B cell (primary cell): ENCODE data around the gene E2F2. TPM values are rescaled to one million over a fixed set of nuclear protein-coding genes. Genes with fewer than 3 reads are reported as not detected.

Experiments used
- ATAC-seq: fragments of 200-7000 bp; cut with Tn5 transposase; one replicate; pipeline ENCODE4 v1.10.0; 2021; ENCODE audit warnings: low read depth, mild to moderate bottlenecking, moderate number of reproducible peaks, moderate library complexity
- CTCF ChIA-PET: fragments of 350-600 bp; sonication (Branson Sonifier 250); formaldehyde crosslinking; loops from one replicate; lab custom pipeline; 2021; ENCODE audit warnings: antibody characterized with exemption, inconsistent platforms; lab: Charles Lee
- POLR2A ChIA-PET: fragments of 350-600 bp; sonication (Branson Sonifier 250); formaldehyde crosslinking; loops from one replicate; lab custom pipeline; 2021; ENCODE audit warnings: antibody characterized with exemption; lab: Charles Lee
- DNase-seq: peaks from one replicate; pipeline ENCODE4 v3.0.0; 2013
- H2AFZ ChIP-seq: 2 replicates; pipeline ENCODE4 v1.6.1; 2012; ENCODE audit warnings: mild to moderate bottlenecking, low read depth, low read length; ENCODE audit not compliant: insufficient read depth, poor library complexity, severe bottlenecking
- H3K27ac ChIP-seq, 2 donors: 1 replicate in 1 of 2; 2 replicates in 1 of 2; pipeline ENCODE4 v1.5.1; 2012 to 2013; ENCODE audit warnings: low read length in 2 of 2, mild to moderate bottlenecking in 2 of 2, moderate library complexity in 1 of 2
- H3K27me3 ChIP-seq, 4 experiments: fragments of 200-600 bp in 1 of 4; sonication (generic) in 1 of 4; replicated peaks in 1 of 4; 1 replicate in 2 of 4; 2 replicates in 2 of 4; pipeline versions ENCODE4 v1.6.1 to v1.7.0; 2013 to 2016; ENCODE audit warnings: low read length in 3 of 4, mild to moderate bottlenecking in 2 of 4, mixed read lengths in 1 of 4, moderate library complexity in 1 of 4; ENCODE audit not compliant: insufficient read depth in 4 of 4, control insufficient read depth in 3 of 4; ENCODE audit errors: control extremely low read depth in 1 of 4
- H3K36me3 ChIP-seq, 2 experiments: replicated peaks in 1 of 2; 1 replicate in 1 of 2; 2 replicates in 1 of 2; pipeline versions ENCODE4 v1.6.1 to v1.7.1; 2013; ENCODE audit warnings: low read length in 1 of 2; ENCODE audit not compliant: insufficient read depth in 2 of 2, control insufficient read depth in 1 of 2; ENCODE audit errors: control extremely low read depth in 1 of 2, extremely low read depth in 1 of 2
- H3K4me1 ChIP-seq, 2 donors: fragments of 200-600 bp in 1 of 2; sonication (generic) in 1 of 2; 1 replicate in 1 of 2; 2 replicates in 1 of 2; pipeline versions ENCODE4 v1.5.1 to v1.6.1; 2013 to 2017; ENCODE audit warnings: low read length in 2 of 2; ENCODE audit not compliant: control insufficient read depth in 2 of 2, insufficient read depth in 2 of 2
- H3K4me2 ChIP-seq: replicated peaks from 2 replicates; pipeline ENCODE3; 2012; ENCODE audit warnings: mild to moderate bottlenecking, low read depth, low read length; ENCODE audit not compliant: poor library complexity, severe bottlenecking
- H3K4me3 ChIP-seq, 5 experiments: fragments of 200-600 bp in 1 of 5; sonication (generic) in 1 of 5; 1 replicate in 3 of 5; 2 replicates in 2 of 5; pipeline versions ENCODE4 v1.5.1 to v1.7.0; 2011 to 2016; ENCODE audit warnings: low read length in 4 of 5, mild to moderate bottlenecking in 4 of 5, low read depth in 2 of 5, control low read depth in 1 of 5, moderate library complexity in 1 of 5; ENCODE audit not compliant: insufficient read depth in 1 of 5; ENCODE audit errors: control extremely low read depth in 1 of 5, extremely low read depth in 1 of 5
- H3K79me2 ChIP-seq: fragments of 200-600 bp; sonication (generic); one replicate; pipeline ENCODE4 v1.6.0; 2016; ENCODE audit warnings: low read length; ENCODE audit not compliant: control insufficient read depth, insufficient read depth
- H3K9ac ChIP-seq: fragments of 200-600 bp; sonication (generic); 2 replicates; pipeline ENCODE4 v1.6.1; 2017; ENCODE audit warnings: mild to moderate bottlenecking, low read length, moderate library complexity
- H3K9me3 ChIP-seq, 3 donors: one replicate each; pipeline versions ENCODE4 v1.6.1 to v1.7.1; 2013; ENCODE audit warnings: low read length in 2 of 3; ENCODE audit not compliant: control insufficient read depth in 2 of 3, insufficient read depth in 1 of 3; ENCODE audit errors: control extremely low read depth in 1 of 3
- H4K20me1 ChIP-seq: 2 replicates; pipeline ENCODE4 v1.6.0; 2012; ENCODE audit warnings: mild to moderate bottlenecking, low read length; ENCODE audit not compliant: insufficient read depth, control insufficient read depth, poor library complexity, severe bottlenecking
- H3K27ac Mint-ChIP-seq: one replicate; pipeline ENCODE4 v1.8.0; 2021; ENCODE audit warnings: mixed read lengths
- H3K27me3 Mint-ChIP-seq: one replicate; pipeline ENCODE4 v1.8.0; 2021; ENCODE audit warnings: mixed read lengths
- H3K4me1 Mint-ChIP-seq: one replicate; pipeline ENCODE4 v1.8.0; 2021; ENCODE audit warnings: mixed read lengths
- H3K4me3 Mint-ChIP-seq: one replicate; pipeline ENCODE4 v1.8.0; 2021; ENCODE audit warnings: mixed read lengths
- H3K9me3 Mint-ChIP-seq: one replicate; pipeline ENCODE4 v1.8.0; 2022; ENCODE audit warnings: mixed read lengths; ENCODE audit not compliant: insufficient read depth
- EZH2 ChIP-seq: IDR thresholded peaks from 2 replicates; pipeline ENCODE4 v1.6.1; 2012; ENCODE audit warnings: borderline replicate concordance, low read depth, mild to moderate bottlenecking, moderate library complexity, low read length; ENCODE audit not compliant: insufficient read depth, poor library complexity, severe bottlenecking
- WGBS: methylation state at CpG from one replicate; pipeline ENCODE4 v1.1.5; 2013; ENCODE audit warnings: missing lambda C conversion rate; ENCODE audit not compliant: insufficient coverage; 5-methylcytosine and 5-hydroxymethylcytosine counted together
- intact Hi-C: fragments of 100-400 bp; cut with micrococcal nuclease; formaldehyde crosslinking; loops from one replicate; pipeline ENCODE4 v1.10.0; 2022
- polyA plus RNA-seq: library from polyadenylated mRNA; depleted of rRNA; stranded (reverse); fragments of >200 nt; gene quantifications from 2 replicates; pipeline ENCODE4 v1.2.3, GENCODE V29; 2012
- total RNA-seq, 2 donors: library from RNA; stranded (reverse); fragments of 120-200 nt in 1 of 2; gene quantifications; 1 replicate in 1 of 2; 2 replicates in 1 of 2; pipeline versions ENCODE4 v1.2.3 to v1.2.4, GENCODE V29; 2013 to 2022
- TF ChIP-seq, protein P1 (sequence below): fragments of 200-600 bp; IDR thresholded peaks from one replicate; pipeline ENCODE4 v1.8.0; 2022; ENCODE audit warnings: antibody characterized with exemption, mild to moderate bottlenecking

E2F2 gene
- total and polyA plus RNA-seq, 2 donors (not counting 1 experiment from before 2014, with no cell fraction given) = 2.4 to 3.2 TPM

DNA sequence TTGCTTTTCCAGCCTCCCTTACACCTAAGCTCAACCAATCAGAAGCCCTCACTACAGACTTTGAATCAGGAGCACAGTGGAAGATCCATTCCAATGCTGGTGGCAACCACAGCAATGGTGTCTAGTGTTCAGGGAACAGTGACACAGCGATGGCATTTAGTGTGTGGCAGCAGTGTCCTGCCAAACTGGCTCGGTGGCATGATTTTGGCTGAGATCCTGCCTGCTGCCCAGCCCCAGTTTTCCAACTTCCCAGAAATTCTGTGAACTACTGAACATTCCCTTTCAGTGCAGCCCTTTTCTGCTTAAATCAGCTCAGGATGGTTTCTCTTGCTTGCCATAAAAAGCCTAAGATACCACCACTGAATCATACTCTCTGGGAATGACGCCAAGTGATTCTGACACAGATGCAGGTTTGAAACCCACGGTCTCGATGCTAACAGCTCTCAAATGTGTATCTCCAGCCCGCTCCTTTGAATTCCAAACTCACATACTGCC, 55.9 kb downstream of the E2F2 start:
- H3K9ac ChIP-seq = no peak overlapping the region
- ChIA-PET POLR2A (no interaction called here), CTCF (interaction anchor here (0.6 to 0.9 kb wide), 2 partner anchors 22 to 297 kb away, joined by 3 read pairs; no protein-coding TSS in a partner anchor)
- TF ChIP-seq, protein P1, sequence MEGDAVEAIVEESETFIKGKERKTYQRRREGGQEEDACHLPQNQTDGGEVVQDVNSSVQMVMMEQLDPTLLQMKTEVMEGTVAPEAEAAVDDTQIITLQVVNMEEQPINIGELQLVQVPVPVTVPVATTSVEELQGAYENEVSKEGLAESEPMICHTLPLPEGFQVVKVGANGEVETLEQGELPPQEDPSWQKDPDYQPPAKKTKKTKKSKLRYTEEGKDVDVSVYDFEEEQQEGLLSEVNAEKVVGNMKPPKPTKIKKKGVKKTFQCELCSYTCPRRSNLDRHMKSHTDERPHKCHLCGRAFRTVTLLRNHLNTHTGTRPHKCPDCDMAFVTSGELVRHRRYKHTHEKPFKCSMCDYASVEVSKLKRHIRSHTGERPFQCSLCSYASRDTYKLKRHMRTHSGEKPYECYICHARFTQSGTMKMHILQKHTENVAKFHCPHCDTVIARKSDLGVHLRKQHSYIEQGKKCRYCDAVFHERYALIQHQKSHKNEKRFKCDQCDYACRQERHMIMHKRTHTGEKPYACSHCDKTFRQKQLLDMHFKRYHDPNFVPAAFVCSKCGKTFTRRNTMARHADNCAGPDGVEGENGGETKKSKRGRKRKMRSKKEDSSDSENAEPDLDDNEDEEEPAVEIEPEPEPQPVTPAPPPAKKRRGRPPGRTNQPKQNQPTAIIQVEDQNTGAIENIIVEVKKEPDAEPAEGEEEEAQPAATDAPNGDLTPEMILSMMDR = no peak
- no peak for TF ChIP-seq EZH2
- H3K4me3 Mint-ChIP-seq = no peak overlapping the region
- no peaks in the 10 kb centered on the region for H3K79me2 ChIP-seq
- H3K4me1 ChIP-seq = no peaks in the 10 kb centered on the region
- no peaks in the 10 kb centered on the region for H3K9me3 ChIP-seq
- no peaks in the 10 kb centered on the region for H4K20me1 ChIP-seq
- DNase-seq (no peak), ATAC-seq (no peak)
- H3K27ac ChIP-seq = no peak overlapping the region
- no peak overlapping the region for H3K4me2 ChIP-seq
- H3K27me3 ChIP-seq = peaks cover 0 to 7% (median 5%) of the 10 kb centered on the region in 4 experiments
- H3K27me3 Mint-ChIP-seq = peaks cover 10% of the 10 kb centered on the region
- H2AFZ ChIP-seq = no peak overlapping the region
- no peak overlapping the region for H3K4me3 ChIP-seq
- H3K36me3 ChIP-seq = no peaks in the 10 kb centered on the region
- intact Hi-C loops = no loop called here
- no peak overlapping the region for H3K27ac Mint-ChIP-seq
- peaks cover under 1% of the 10 kb centered on the region for H3K4me1 Mint-ChIP-seq
- 86% methylated on average over 6 of the region's 6 CpGs for WGBS
- H3K9me3 Mint-ChIP-seq = no peaks in the 10 kb centered on the region

DNA sequence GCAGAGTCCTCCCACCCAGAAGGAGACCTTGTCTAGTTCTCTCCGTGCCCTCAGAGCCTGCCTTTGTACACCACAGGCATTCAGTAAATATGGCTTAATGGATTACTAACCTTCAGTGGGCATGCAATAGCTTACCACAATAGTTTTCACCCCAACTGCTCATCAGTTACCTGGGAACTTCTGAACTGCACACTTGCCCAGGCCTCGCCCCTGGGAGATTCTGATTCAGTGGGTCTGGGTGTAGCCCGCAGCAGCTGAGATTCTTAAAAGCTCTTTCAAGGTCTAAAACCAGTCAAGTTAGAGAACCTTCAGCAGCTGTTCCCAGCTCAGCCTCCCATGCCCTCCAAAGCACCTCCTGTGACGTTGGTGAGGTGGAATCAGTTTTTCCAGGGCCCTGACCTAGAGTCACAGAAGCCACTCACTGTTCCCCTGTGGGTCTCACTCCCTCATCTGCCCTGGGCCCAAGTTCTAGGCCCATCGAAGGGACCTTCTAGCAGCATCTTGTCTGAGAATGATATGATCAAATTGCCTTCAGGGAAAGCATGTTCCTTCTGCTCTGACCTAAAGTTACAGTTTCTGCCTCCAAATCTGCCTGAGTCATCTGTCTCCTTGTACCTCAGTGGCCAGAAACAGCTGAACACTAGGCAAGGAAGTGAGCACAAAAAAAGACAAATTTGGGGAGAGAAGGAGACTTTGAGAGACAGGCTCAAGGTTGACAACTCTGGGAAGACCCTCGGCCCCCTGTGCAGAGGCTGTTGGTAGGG, 57.8 kb downstream of the E2F2 start:
- Histone ChIP-seq H3K4me1 (no peaks in the 10 kb centered on the region), H3K27ac (no peak overlapping the region), H3K4me2 (no peak overlapping the region), H3K36me3 (no peaks in the 10 kb centered on the region), H3K27me3 (peaks cover 0 to 7% (median 5%) of the 10 kb centered on the region in 4 experiments), H3K4me3 (no peak overlapping the region), H2AFZ (no peak overlapping the region), H3K79me2 (no peaks in the 10 kb centered on the region), H3K9me3 (no peaks in the 10 kb centered on the region), H4K20me1 (no peaks in the 10 kb centered on the region), H3K9ac (no peak overlapping the region)
- POLR2A ChIA-PET = interaction anchor here (0.6 kb wide), 1 partner anchor 49 kb away, joined by 3 read pairs; no protein-coding TSS in a partner anchor
- Mint-ChIP-seq H3K27ac (no peak overlapping the region), H3K27me3 (peaks cover 10% of the 10 kb centered on the region), H3K4me3 (no peak overlapping the region), H3K4me1 (no peaks in the 10 kb centered on the region), H3K9me3 (no peaks in the 10 kb centered on the region)
- CTCF ChIA-PET = interaction anchor here (0.6 to 1.2 kb wide), 2 partner anchors 13 to 24 kb away, joined by 3 to 4 read pairs; no protein-coding TSS in a partner anchor
- DNase-seq (no peak), ATAC-seq (no peak)
- TF ChIP-seq, protein P1 = no peak
- no peak for TF ChIP-seq EZH2
- intact Hi-C loops = no loop called here
- 83% methylated on average over 3 of the region's 6 CpGs for WGBS
